Fibroblast of the aortic adventitia (primary cell): Measurements from ENCODE around the gene MYOF. TPM values are rescaled to one million over a fixed set of nuclear protein-coding genes. Genes with fewer than 3 reads are reported as not detected.
"Not testable (repeated sequence)": the region's sequence is repeated elsewhere in the genome, so short reads cannot be mapped to it uniquely, and the experiment has no call there.

Experiments used
- DNase-seq: peaks from one replicate; pipeline ENCODE4 v3.0.0-alpha.2; 2010; ENCODE audit warnings: low read depth
- H3K4me3 ChIP-seq: 2 replicates; pipeline ENCODE4 v1.5.1; 2011; ENCODE audit warnings: low read depth, mild to moderate bottlenecking, control low read depth, low read length, moderate library complexity
- total RNA-seq: library from RNA; depleted of rRNA; stranded (reverse); fragments of >200 nt; gene quantifications from 2 replicates; pipeline ENCODE4 v1.2.3, GENCODE V29; 2012; ENCODE audit warnings: low replicate concordance
- TF ChIP-seq, protein P1 (sequence below): IDR thresholded peaks from 2 replicates; pipeline ENCODE4 v1.5.1; 2011; ENCODE audit warnings: mild to moderate bottlenecking, low read length, control low read depth, inconsistent platforms; ENCODE audit not compliant: insufficient read depth

MYOF gene
- total RNA-seq, 1 donor: 381 TPM

DNA sequence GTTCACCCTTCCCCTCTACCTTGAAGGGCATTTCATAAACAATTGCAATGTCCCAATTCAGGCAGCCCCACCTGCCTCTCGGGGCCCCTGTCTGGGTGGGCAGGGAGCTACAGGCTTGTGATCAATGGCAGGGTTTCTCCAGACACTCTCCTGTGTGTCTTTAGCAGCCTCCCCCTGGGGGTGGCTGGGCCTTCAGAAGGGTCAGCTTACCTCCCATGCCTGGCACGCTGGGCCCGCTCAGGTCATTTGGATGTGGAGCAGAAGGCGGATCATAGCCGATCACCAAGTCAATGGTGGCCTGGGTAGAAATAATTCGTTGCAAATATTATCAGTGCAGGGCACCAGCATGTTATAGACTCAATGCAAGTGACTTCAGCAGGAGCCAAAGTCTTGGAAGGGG is 56.3 kb downstream of the MYOF start:
- no peak overlapping the region for H3K4me3 ChIP-seq
- DNase-seq: no peak
- TF ChIP-seq, protein P1, sequence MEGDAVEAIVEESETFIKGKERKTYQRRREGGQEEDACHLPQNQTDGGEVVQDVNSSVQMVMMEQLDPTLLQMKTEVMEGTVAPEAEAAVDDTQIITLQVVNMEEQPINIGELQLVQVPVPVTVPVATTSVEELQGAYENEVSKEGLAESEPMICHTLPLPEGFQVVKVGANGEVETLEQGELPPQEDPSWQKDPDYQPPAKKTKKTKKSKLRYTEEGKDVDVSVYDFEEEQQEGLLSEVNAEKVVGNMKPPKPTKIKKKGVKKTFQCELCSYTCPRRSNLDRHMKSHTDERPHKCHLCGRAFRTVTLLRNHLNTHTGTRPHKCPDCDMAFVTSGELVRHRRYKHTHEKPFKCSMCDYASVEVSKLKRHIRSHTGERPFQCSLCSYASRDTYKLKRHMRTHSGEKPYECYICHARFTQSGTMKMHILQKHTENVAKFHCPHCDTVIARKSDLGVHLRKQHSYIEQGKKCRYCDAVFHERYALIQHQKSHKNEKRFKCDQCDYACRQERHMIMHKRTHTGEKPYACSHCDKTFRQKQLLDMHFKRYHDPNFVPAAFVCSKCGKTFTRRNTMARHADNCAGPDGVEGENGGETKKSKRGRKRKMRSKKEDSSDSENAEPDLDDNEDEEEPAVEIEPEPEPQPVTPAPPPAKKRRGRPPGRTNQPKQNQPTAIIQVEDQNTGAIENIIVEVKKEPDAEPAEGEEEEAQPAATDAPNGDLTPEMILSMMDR: no peak

DNA sequence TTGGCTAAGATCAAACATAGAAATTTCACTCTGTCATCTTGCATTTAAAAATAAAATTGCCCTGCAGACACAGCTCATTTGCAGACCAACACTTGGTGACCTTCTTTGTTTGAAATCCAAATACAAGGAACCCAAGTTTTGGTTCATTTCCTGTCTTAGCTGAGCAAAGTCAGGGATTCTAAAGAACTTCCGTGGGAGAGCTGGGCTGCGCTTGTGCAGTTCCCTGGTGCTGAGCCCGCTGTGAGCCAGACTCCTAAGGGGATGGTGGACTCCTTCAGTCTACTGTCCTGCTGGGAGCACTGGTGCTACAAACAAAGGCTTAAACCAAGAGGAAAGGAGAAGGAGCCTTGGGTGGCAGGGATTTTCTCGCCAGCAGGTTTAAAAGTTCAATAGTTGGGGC is 60.0 kb downstream of the MYOF start:
- TF ChIP-seq, protein P1: no peak
- H3K4me3 ChIP-seq: no peak overlapping the region
- DNase-seq: no peak

DNA sequence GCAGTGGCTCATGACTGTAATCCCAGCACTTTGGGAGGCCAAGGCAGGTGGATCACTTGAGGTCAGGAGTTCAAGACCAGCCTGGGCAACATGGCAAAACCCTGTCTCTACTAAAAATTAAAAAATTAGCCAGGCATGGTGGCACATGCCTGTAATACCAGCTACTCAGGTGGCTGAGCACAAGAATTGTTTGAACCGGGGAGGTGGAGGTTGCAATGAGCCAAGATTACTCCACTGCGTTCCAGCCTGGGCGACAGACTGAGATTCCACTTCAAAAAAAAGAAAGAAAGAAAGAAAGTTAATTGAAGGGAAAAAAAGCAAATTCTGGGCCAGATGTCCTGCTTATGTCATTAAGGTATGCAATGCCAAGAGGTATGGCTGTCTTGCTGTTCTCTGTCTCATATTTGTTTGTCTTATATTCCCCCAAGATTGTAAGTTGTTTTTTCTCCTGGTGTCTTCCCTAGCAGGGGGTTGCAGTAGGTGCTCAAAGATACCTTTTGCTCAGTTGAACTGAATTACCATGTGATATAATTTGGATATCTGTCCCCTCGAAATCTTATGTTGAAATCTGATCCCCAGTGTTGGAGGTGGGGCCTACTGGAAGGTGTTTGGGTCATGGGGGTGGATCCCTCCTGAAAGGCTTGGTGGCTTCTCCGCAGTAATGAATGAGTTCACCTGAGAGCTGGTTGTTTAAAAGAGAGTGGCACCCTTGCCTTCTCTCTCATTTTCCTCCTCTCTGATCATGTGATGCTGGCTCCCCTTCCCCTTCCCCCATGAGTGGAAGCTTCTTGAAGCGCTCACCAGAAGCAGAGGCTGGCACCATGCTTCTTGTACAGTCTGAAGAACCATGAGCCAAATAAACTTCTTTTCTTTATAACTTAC is 60.9 kb downstream of the MYOF start:
- TF ChIP-seq, protein P1: no peak
- no peak overlapping the region for H3K4me3 ChIP-seq
- DNase-seq: no peak

DNA sequence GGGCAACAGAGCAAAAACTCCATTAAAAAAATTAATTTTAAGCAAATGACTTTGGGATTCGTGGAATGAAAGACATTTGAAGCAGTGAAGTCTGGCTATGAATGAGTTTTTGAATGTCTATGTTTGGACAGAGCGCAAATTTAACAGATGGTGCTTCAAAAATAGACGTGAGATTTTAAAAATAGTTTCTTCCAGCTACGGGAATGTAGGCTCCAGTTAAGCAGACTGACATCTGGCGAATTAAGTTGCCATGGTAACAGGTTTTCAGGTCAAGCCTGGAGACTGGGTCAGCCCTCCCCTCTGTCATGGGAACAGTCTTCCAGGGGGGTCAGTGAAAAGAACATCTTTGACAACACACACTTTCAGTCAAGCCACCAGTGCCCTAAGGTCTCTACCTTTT is 62.0 kb downstream of the MYOF start:
- TF ChIP-seq, protein P1: no peak
- H3K4me3 ChIP-seq: no peak overlapping the region
- DNase-seq: no peak

DNA sequence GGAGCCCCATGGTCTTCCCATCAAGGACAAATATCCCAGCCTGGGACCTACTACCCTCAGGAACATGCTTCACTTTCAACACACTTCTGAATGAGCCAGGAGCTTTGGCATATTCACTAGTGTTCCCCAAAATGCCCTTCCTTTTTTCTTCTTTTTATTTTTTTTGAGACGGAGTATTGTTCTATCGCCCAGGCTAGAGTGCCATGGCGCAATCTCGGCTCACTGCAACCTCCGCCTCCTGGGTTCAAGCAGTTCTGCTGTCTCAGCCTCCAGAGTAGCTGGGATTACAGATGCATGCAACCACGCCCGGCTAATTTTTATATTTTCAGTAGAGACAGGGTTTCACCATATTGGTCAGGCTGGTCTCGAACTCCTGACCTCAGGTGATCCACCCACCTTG is 63.1 kb downstream of the MYOF start:
- not testable (repeated sequence) for H3K4me3 ChIP-seq, DNase-seq

DNA sequence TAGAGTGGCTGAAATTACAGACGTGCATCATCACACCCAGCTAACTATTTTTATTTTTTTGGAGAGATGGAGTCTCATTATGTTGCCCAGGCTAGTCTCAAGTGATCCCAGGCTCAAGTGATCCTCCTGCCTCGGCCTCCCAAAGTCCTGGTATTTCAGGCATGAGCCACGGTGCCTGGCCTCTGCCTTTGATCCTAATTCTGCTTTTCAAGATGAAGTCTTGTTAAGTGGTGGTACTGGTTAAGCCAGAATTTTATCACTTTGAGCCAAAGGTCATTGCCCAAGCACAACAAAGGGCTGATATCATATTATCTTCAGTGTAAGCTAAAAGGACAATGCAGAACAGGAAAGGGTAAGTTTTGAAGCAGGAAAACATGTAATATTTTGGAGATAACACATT is 64.2 kb downstream of the MYOF start:
- no peak overlapping the region for H3K4me3 ChIP-seq
- TF ChIP-seq, protein P1: no peak
- DNase-seq: no peak

DNA sequence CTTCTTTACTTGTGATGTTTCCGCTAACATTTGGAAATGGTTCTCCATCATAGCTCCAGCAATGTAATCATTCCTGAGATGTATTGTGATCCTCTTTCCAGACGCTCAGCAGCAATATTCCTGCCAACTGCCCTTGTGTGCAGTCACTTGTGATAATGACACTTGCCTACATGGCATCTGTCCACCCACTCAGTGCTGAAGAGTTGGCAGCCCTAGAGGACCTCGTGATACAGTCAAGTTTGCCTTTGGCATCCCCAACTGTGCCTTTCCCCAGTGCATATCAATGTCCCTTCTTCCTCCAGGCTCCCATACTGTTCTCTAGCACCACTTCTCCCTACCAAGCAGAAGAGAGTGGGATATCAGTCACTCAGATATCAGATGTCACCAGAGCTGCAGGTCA is 64.9 kb downstream of the MYOF start:
- no peak for DNase-seq
- no peak overlapping the region for H3K4me3 ChIP-seq
- TF ChIP-seq, protein P1: no peak
